Measurements from ENCODE around the gene CCDC107.

DNA sequence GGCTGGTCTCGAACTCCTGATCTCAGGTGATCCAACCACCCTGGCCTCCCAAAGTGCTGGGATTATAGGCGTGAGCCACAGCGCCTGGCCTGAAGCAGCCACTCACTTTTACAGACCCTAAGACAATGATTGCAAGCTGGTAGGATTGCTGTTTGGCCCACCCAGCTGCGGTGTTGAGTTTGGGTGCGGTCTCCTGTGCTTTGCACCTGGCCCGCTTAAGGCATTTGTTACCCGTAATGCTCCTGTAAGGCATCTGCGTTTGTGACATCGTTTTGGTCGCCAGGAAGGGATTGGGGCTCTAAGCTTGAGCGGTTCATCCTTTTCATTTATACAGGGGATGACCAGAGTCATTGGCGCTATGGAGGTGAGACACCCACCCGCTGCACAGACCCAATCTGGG lies 17.1 kb downstream of the CCDC107 start:
- TF ChIP-seq, protein P1, sequence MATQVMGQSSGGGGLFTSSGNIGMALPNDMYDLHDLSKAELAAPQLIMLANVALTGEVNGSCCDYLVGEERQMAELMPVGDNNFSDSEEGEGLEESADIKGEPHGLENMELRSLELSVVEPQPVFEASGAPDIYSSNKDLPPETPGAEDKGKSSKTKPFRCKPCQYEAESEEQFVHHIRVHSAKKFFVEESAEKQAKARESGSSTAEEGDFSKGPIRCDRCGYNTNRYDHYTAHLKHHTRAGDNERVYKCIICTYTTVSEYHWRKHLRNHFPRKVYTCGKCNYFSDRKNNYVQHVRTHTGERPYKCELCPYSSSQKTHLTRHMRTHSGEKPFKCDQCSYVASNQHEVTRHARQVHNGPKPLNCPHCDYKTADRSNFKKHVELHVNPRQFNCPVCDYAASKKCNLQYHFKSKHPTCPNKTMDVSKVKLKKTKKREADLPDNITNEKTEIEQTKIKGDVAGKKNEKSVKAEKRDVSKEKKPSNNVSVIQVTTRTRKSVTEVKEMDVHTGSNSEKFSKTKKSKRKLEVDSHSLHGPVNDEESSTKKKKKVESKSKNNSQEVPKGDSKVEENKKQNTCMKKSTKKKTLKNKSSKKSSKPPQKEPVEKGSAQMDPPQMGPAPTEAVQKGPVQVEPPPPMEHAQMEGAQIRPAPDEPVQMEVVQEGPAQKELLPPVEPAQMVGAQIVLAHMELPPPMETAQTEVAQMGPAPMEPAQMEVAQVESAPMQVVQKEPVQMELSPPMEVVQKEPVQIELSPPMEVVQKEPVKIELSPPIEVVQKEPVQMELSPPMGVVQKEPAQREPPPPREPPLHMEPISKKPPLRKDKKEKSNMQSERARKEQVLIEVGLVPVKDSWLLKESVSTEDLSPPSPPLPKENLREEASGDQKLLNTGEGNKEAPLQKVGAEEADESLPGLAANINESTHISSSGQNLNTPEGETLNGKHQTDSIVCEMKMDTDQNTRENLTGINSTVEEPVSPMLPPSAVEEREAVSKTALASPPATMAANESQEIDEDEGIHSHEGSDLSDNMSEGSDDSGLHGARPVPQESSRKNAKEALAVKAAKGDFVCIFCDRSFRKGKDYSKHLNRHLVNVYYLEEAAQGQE (IDR thresholded peaks at IDR 0.05) = no peak
- TF ChIP-seq, protein P2, sequence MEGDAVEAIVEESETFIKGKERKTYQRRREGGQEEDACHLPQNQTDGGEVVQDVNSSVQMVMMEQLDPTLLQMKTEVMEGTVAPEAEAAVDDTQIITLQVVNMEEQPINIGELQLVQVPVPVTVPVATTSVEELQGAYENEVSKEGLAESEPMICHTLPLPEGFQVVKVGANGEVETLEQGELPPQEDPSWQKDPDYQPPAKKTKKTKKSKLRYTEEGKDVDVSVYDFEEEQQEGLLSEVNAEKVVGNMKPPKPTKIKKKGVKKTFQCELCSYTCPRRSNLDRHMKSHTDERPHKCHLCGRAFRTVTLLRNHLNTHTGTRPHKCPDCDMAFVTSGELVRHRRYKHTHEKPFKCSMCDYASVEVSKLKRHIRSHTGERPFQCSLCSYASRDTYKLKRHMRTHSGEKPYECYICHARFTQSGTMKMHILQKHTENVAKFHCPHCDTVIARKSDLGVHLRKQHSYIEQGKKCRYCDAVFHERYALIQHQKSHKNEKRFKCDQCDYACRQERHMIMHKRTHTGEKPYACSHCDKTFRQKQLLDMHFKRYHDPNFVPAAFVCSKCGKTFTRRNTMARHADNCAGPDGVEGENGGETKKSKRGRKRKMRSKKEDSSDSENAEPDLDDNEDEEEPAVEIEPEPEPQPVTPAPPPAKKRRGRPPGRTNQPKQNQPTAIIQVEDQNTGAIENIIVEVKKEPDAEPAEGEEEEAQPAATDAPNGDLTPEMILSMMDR (IDR thresholded peaks at IDR 0.05; ENCODE audit: low read depth, low read length, missing input control) = no peak
